IMR-90 (cell line): Measurements from ENCODE around the gene SORCS1. TPM values are rescaled to one million over a fixed set of nuclear protein-coding genes. Genes with fewer than 3 reads are reported as not detected.

Source experiments
- ATAC-seq: fragments of 200-7000 bp; cut with Tn5 transposase; 2 replicates; pipeline ENCODE4 v1.9.1; 2020; ENCODE audit warnings: low read depth, mild to moderate bottlenecking, moderate library complexity
- BruUV-seq: library from RNA; stranded (reverse); fragments of 400-500 nt; replicated peaks from 2 replicates; lab custom pipeline; 2021; lab: Mats Ljungman, UMichigan
- CTCF ChIA-PET: fragments of 300-600 bp; formaldehyde crosslinking; extraction: SDS; loops from one replicate; lab custom pipeline; 2021; ENCODE audit warnings: antibody characterized with exemption; lab: Yijun Ruan, JAX
- POLR2A ChIA-PET: fragments of 300-600 bp; sonication (Branson Sonifier 250); formaldehyde crosslinking; loops from one replicate; lab custom pipeline; 2022; ENCODE audit warnings: antibody characterized with exemption; ENCODE audit not compliant: unreplicated experiment; lab: Charles Lee
- DNase-seq: peaks from one replicate; pipeline ENCODE4 v3.0.0; 2013
- H2AFZ ChIP-seq: replicated peaks from 2 replicates; pipeline ENCODE3; 2013; ENCODE audit warnings: low read length, mild to moderate bottlenecking; ENCODE audit not compliant: poor library complexity
- H2AK5ac ChIP-seq: 2 replicates; pipeline ENCODE4 v1.6.1; 2013; ENCODE audit warnings: low read depth, low read length, inconsistent platforms
- H2AK9ac ChIP-seq: replicated peaks from 2 replicates; pipeline ENCODE3; 2013; ENCODE audit warnings: mild to moderate bottlenecking, low read depth, low read length, moderate library complexity; ENCODE audit not compliant: poor library complexity
- H2BK120ac ChIP-seq: 2 replicates; pipeline ENCODE4 v1.6.1; 2013; ENCODE audit warnings: low read depth, low read length, inconsistent platforms
- H2BK15ac ChIP-seq: 3 replicates; pipeline ENCODE4 v1.6.1; 2013; ENCODE audit warnings: low read depth, low read length, inconsistent platforms
- H2BK20ac ChIP-seq: 2 replicates; pipeline ENCODE4 v1.6.1; 2013; ENCODE audit warnings: low read depth, mild to moderate bottlenecking, inconsistent platforms, low read length, moderate library complexity
- H2BK5ac ChIP-seq: 2 replicates; pipeline ENCODE4 v1.6.1; 2013; ENCODE audit warnings: mild to moderate bottlenecking, low read depth, low read length, inconsistent platforms; ENCODE audit not compliant: poor library complexity, severe bottlenecking
- H3K14ac ChIP-seq: replicated peaks from 2 replicates; pipeline ENCODE4 v1.6.1; 2013; ENCODE audit warnings: low read depth, low read length, inconsistent platforms
- H3K18ac ChIP-seq: 2 replicates; pipeline ENCODE4 v1.6.1; 2013; ENCODE audit warnings: low read depth, low read length, control low read depth
- H3K23ac ChIP-seq: 2 replicates; pipeline ENCODE4 v1.6.1; 2013; ENCODE audit warnings: low read depth, low read length, inconsistent platforms
- H3K27ac ChIP-seq: 2 replicates; pipeline ENCODE4 v1.5.1; 2013; ENCODE audit warnings: mild to moderate bottlenecking, control low read depth, low read length; ENCODE audit not compliant: insufficient read depth
- H3K27me3 ChIP-seq: 2 replicates; pipeline ENCODE4 v1.6.1; 2013; ENCODE audit warnings: low read length; ENCODE audit not compliant: control insufficient read depth, insufficient read depth
- H3K36me3 ChIP-seq: 2 replicates; pipeline ENCODE4 v1.6.1; 2013; ENCODE audit warnings: low read length, mixed read lengths; ENCODE audit not compliant: control insufficient read depth, insufficient read depth
- H3K4ac ChIP-seq: 2 replicates; pipeline ENCODE4 v1.6.1; 2013; ENCODE audit warnings: low read depth, low read length, inconsistent platforms
- H3K4me1 ChIP-seq: 2 replicates; pipeline ENCODE4 v1.6.1; 2013; ENCODE audit warnings: low read length, mixed read lengths; ENCODE audit not compliant: control insufficient read depth, insufficient read depth
- H3K4me2 ChIP-seq: 2 replicates; pipeline ENCODE4 v1.6.1; 2013; ENCODE audit warnings: low read depth, mild to moderate bottlenecking, control low read depth, low read length, moderate library complexity
- H3K4me3 ChIP-seq: 2 replicates; pipeline ENCODE4 v1.5.1; 2013; ENCODE audit warnings: low read depth, mild to moderate bottlenecking, control low read depth, low read length, moderate library complexity; ENCODE audit not compliant: insufficient read depth
- H3K56ac ChIP-seq: 2 replicates; pipeline ENCODE4 v1.6.1; 2013; ENCODE audit warnings: low read length, inconsistent platforms; ENCODE audit not compliant: insufficient read depth; ENCODE audit errors: extremely low read depth
- H3K79me1 ChIP-seq, 2 experiments: 2 replicates each; pipeline ENCODE4 v1.6.1; 2013; ENCODE audit warnings: low read length in 2 of 2, inconsistent platforms in 1 of 2, low read depth in 1 of 2
- H3K9ac ChIP-seq: 2 replicates; pipeline ENCODE4 v1.6.1; 2013; ENCODE audit warnings: low read depth, low read length, control low read depth
- H3K9me1 ChIP-seq: 2 replicates; pipeline ENCODE4 v1.6.1; 2013; ENCODE audit warnings: low read length, inconsistent platforms; ENCODE audit not compliant: insufficient read depth
- H3K9me3 ChIP-seq: 2 replicates; pipeline ENCODE4 v1.6.1; 2013; ENCODE audit warnings: low read length; ENCODE audit not compliant: control insufficient read depth, insufficient read depth
- H4K20me1 ChIP-seq: 2 replicates; pipeline ENCODE4 v1.6.1; 2013; ENCODE audit warnings: low read length, inconsistent platforms; ENCODE audit not compliant: insufficient read depth
- H4K5ac ChIP-seq: 2 replicates; pipeline ENCODE4 v1.6.1; 2013; ENCODE audit warnings: mild to moderate bottlenecking, low read depth, low read length, control low read depth
- H4K8ac ChIP-seq, 2 experiments: 2 replicates each; pipeline ENCODE4 v1.6.1; 2013; ENCODE audit warnings: low read depth in 2 of 2, low read length in 2 of 2, control low read depth in 1 of 2, inconsistent platforms in 1 of 2
- H4K91ac ChIP-seq: 2 replicates; pipeline ENCODE4 v1.6.1; 2013; ENCODE audit warnings: low read depth, low read length, inconsistent platforms; ENCODE audit not compliant: insufficient read depth
- MXI1 ChIP-seq: IDR thresholded peaks from 2 replicates; pipeline ENCODE4 v1.6.1; 2012; ENCODE audit warnings: low read depth, mild to moderate bottlenecking, low read length, moderate library complexity, borderline replicate concordance
- POLR2A ChIP-seq: IDR thresholded peaks from 2 replicates; pipeline ENCODE4 v1.6.1; 2012; ENCODE audit warnings: mild to moderate bottlenecking, low read depth, low read length
- RFX5 ChIP-seq: IDR thresholded peaks from 2 replicates; pipeline ENCODE4 v1.8.0; 2012; ENCODE audit warnings: low read depth, mild to moderate bottlenecking, low read length, moderate library complexity
- USF2 ChIP-seq: fragments of 150-350 bp; IDR thresholded peaks from 2 replicates; pipeline ENCODE4 v1.6.1; 2017; ENCODE audit warnings: mild to moderate bottlenecking, antibody characterized with exemption, low read length, low read depth
- WGBS, 2 experiments: methylation state at CpG; one replicate each; pipeline versions ENCODE4 v1.1.5 to v1.1.7; 2013; ENCODE audit warnings: missing lambda C conversion rate in 2 of 2; ENCODE audit not compliant: insufficient read length in 1 of 2; ENCODE audit errors: extremely low coverage in 2 of 2; 5-methylcytosine and 5-hydroxymethylcytosine counted together
- dilution Hi-C: fragments of 300-500 bp; cut with HindIII; formaldehyde crosslinking; loops from one replicate; pipeline ENCODE4 v1.14.3; 2018; ENCODE audit warnings: low sequenced_read_pairs; ENCODE audit not compliant: unreplicated experiment
- in situ Hi-C: fragments of 300-500 bp; cut with MboI; formaldehyde crosslinking; loops from 3 replicates; pipeline ENCODE4 v1.14.3; 2019; ENCODE audit warnings: low sequenced_read_pairs, inconsistent platforms, mixed read lengths
- intact Hi-C: fragments of 100-400 bp; cut with micrococcal nuclease; formaldehyde crosslinking; loops from 2 replicates; pipeline ENCODE4 v1.10.0; 2022
- polyA plus RNA-seq, 3 experiments: library from polyadenylated mRNA; depleted of rRNA; stranded (reverse); fragments of >200 nt; gene quantifications; 2 replicates each; pipeline ENCODE4 v1.2.3, GENCODE V29; 2012; ENCODE audit warnings: low replicate concordance in 1 of 3
- total RNA-seq: library from RNA; depleted of rRNA; stranded (reverse); fragments of >200 nt; gene quantifications from 2 replicates; pipeline ENCODE4 v1.2.3, GENCODE V29; 2012
- TF ChIP-seq, protein P1 (sequence below): fragments of 150-350 bp; IDR thresholded peaks from 2 replicates; pipeline ENCODE4 v1.6.1; 2016; ENCODE audit warnings: low read depth, mild to moderate bottlenecking, low read length, moderate library complexity, borderline replicate concordance

SORCS1 gene
- total and polyA plus RNA-seq, 2 of the 4 experiments (the other 2 are of a cell fraction): under 0.01 TPM; not detected in 1

- H3K9ac ChIP-seq: no peak overlapping the region
- H4K5ac ChIP-seq: no peak overlapping the region
- BruUV-seq: no TSS peak
- no peaks in the 10 kb centered on the region for H3K36me3 ChIP-seq
- no peak overlapping the region for H3K4ac ChIP-seq
- H2BK15ac ChIP-seq: no peak overlapping the region
- ATAC-seq: no peak
- no peak overlapping the region for H2AK5ac ChIP-seq
- H4K8ac ChIP-seq: no peak overlapping the region
- WGBS, 2 experiments: 33% methylated on average over 1 of the region's 4 CpGs; no CpG with 5 or more reads in 1 of the 2 experiments
- H2BK5ac ChIP-seq: no peak overlapping the region
- no peak overlapping the region for H4K91ac ChIP-seq
- CTCF ChIA-PET: no interaction called here
- TF ChIP-seq, protein P1, sequence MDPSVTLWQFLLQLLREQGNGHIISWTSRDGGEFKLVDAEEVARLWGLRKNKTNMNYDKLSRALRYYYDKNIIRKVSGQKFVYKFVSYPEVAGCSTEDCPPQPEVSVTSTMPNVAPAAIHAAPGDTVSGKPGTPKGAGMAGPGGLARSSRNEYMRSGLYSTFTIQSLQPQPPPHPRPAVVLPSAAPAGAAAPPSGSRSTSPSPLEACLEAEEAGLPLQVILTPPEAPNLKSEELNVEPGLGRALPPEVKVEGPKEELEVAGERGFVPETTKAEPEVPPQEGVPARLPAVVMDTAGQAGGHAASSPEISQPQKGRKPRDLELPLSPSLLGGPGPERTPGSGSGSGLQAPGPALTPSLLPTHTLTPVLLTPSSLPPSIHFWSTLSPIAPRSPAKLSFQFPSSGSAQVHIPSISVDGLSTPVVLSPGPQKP: no peak
- TF ChIP-seq MXI1 (no peak), POLR2A (no peak), RFX5 (no peak), USF2 (no peak)
- peaks cover 11% of the 10 kb centered on the region for H3K9me3 ChIP-seq
- H2BK120ac ChIP-seq: no peak overlapping the region
- no peaks in the 10 kb centered on the region for H3K27me3 ChIP-seq
- no peak overlapping the region for H3K18ac ChIP-seq
- no peaks in the 10 kb centered on the region for H3K9me1 ChIP-seq
- H3K4me1 ChIP-seq: no peaks in the 10 kb centered on the region
- POLR2A ChIA-PET: no interaction called here
- H3K4me3 ChIP-seq: no peak overlapping the region
- H3K27ac ChIP-seq: no peak overlapping the region
- H3K56ac ChIP-seq: no peak overlapping the region
- no peak overlapping the region for H3K14ac ChIP-seq
- H3K79me1 ChIP-seq: no peaks in the 10 kb centered on the region
- intact Hi-C loops: no loop called here
- no peak overlapping the region for H2AFZ ChIP-seq
- H3K4me2 ChIP-seq: no peak overlapping the region
- H3K23ac ChIP-seq: no peak overlapping the region
- dilution Hi-C loops: no loop called here
- no peak overlapping the region for H2BK20ac ChIP-seq
- DNase-seq: no peak
- H2AK9ac ChIP-seq: no peak overlapping the region
- H4K20me1 ChIP-seq: no peaks in the 10 kb centered on the region
- in situ Hi-C loops: no loop called here
Observed at GRCh38 chr10:106913348-106913747, 251.2 kb downstream of the SORCS1 start.
